RWPE2 (cell line): ENCODE data around the gene CD52.

Source experiments
- ATAC-seq: fragments of 200-7000 bp; cut with Tn5 transposase; 3 replicates; pipeline ENCODE4 v1.9.1; 2021; ENCODE audit warnings: low read depth
- DNase-seq: peaks from one replicate; pipeline ENCODE4 v3.0.0-alpha.2; 2020; ENCODE audit warnings: low spot score
- H3K27ac ChIP-seq: fragments of 450-650 bp; 2 replicates; pipeline ENCODE4 v1.5.1; 2017; ENCODE audit warnings: mild to moderate bottlenecking; ENCODE audit not compliant: poor library complexity, severe bottlenecking
- H3K27me3 ChIP-seq: fragments of 250-450 bp; sonication (Bioruptor Pico); 2 replicates; pipeline ENCODE4 v1.5.1; 2021; ENCODE audit warnings: mild to moderate bottlenecking, moderate library complexity; ENCODE audit not compliant: insufficient read depth, poor library complexity, severe bottlenecking
- H3K36me3 ChIP-seq: fragments of 250-450 bp; sonication (Bioruptor Pico); 2 replicates; pipeline ENCODE4 v1.5.1; 2020; ENCODE audit warnings: low read depth, mild to moderate bottlenecking, moderate library complexity
- H3K4me1 ChIP-seq: fragments of 250-450 bp; sonication (Bioruptor Pico); 2 replicates; pipeline ENCODE4 v1.5.1; 2021; ENCODE audit warnings: mild to moderate bottlenecking, moderate library complexity; ENCODE audit not compliant: insufficient read depth, poor library complexity, severe bottlenecking
- H3K4me3 ChIP-seq: fragments of 250-450 bp; sonication (Bioruptor Pico); 2 replicates; pipeline ENCODE4 v1.5.1; 2021; ENCODE audit warnings: mild to moderate bottlenecking, moderate library complexity; ENCODE audit not compliant: severe bottlenecking
- H3K9me3 ChIP-seq: fragments of 250-450 bp; sonication (Bioruptor Pico); 2 replicates; pipeline ENCODE4 v1.5.1; 2021; ENCODE audit warnings: mild to moderate bottlenecking, moderate library complexity; ENCODE audit not compliant: severe bottlenecking
- CTCF ChIP-seq: fragments of 450-650 bp; IDR thresholded peaks from one replicate; pipeline ENCODE4 v1.5.1; 2017; ENCODE audit warnings: mild to moderate bottlenecking, moderate library complexity; ENCODE audit not compliant: poor library complexity, severe bottlenecking

The CD52 gene

GRCh38 chr1:26284597-26285347 is 33.0 kb upstream of the CD52 start:
- Histone ChIP-seq H3K36me3 (peaks cover 10% of the 10 kb centered on the region), H3K4me1 (peaks cover 11% of the 10 kb centered on the region), H3K9me3 (no peaks in the 10 kb centered on the region), H3K4me3 (no peak overlapping the region), H3K27me3 (no peaks in the 10 kb centered on the region), H3K27ac (peak overlapping the region; percentile 14)
- TF ChIP-seq CTCF, result peak; percentile 68
- peak; percentile 49 for ATAC-seq
- peak; percentile 92 for DNase-seq

GRCh38 chr1:26285366-26286063 is 32.2 kb upstream of the CD52 start:
- no peak for ATAC-seq
- H3K4me1 ChIP-seq, result peaks cover 11% of the 10 kb centered on the region
- H3K27ac ChIP-seq, result peak overlapping the region; percentile 14
- H3K4me3 ChIP-seq, result no peak overlapping the region
- H3K36me3 ChIP-seq, result peaks cover 10% of the 10 kb centered on the region
- H3K9me3 ChIP-seq, result no peaks in the 10 kb centered on the region
- TF ChIP-seq CTCF, result peak; percentile 49
- peak; percentile 49 for DNase-seq
- no peaks in the 10 kb centered on the region for H3K27me3 ChIP-seq

- no peaks in the 10 kb centered on the region for H3K9me3 ChIP-seq
- peaks cover 8% of the 10 kb centered on the region for H3K36me3 ChIP-seq
- DNase-seq (no peak), ATAC-seq (no peak)
- peaks cover 11% of the 10 kb centered on the region for H3K4me1 ChIP-seq
- no peaks in the 10 kb centered on the region for H3K27me3 ChIP-seq
- H3K27ac ChIP-seq, result no peak overlapping the region
- no peak overlapping the region for H3K4me3 ChIP-seq
- TF ChIP-seq CTCF, result no peak
Measured at GRCh38 chr1:26286064-26286416, 31.7 kb upstream of the CD52 start.

GRCh38 chr1:26287033-26287711 is 30.6 kb upstream of the CD52 start:
- Histone ChIP-seq H3K27me3 (no peaks in the 10 kb centered on the region), H3K36me3 (no peaks in the 10 kb centered on the region), H3K27ac (no peak overlapping the region), H3K9me3 (no peaks in the 10 kb centered on the region), H3K4me3 (no peak overlapping the region), H3K4me1 (peaks cover 11% of the 10 kb centered on the region)
- no peak for ATAC-seq
- DNase-seq, result no peak
- no peak for TF ChIP-seq CTCF
